ENCODE measurements around the gene CERCAM. TPM values are rescaled to one million over a fixed set of nuclear protein-coding genes. Genes with fewer than 3 reads are reported as not detected.
A peak's percentile ranks its signal among the peaks of the same experiment; 100 is the strongest.

CERCAM gene
- total and polyA plus RNA-seq, 2 of the 13 experiments (the other 11 are each of a cell fraction or from before 2014, with no cell fraction given): 9.0 to 17.1 TPM

DNA sequence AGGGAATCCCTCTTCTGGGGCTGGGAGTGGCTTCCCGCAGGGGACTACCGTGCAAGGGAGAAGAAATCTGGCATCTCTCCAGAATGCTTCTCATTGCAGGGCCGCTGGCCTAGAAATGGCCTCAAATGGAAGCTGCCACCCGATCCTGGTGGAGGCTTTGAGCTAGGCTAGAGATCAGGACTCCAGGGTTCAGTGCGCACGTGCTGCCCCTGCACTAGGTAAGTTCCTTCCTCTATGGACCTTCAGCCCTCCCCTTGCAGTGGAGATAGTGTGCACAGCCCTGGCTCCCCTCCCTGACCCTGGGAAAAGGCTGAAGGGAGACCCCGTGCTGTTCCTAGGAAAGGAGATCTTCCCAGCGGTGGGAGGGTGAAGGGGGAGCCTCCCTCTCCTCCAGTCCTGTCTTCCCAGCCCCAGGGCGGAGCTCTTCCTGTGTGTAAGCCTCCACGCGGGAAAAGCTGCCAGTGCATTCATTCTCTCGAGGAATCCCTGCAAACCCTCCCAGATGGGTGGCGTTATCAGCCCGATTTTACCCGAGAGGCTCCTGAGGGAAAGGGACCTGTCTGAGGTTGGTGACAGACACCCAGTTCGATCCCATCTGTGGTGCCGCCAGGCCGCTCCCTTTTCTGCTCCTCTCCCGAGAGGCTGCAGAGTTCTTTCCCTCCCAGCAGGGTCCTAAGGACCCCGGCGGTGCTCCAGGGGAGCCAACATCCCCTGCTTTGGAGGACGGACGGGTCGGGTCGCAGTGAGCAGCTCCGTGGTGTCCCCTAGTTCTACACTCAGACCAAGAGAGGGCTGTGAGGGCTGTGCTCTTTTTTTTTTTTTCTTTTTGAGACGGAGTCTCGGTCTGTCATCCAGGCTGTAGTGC, 1.4 kb upstream of the CERCAM start (continued):
- peak; percentile 47; the same call in 1 of the 2 replicates for TF ChIP-seq ZNF350 (CRISPR knock-in tag; IDR thresholded peaks at IDR 0.05; ENCODE audit: borderline replicate concordance, low read depth)
- TF ChIP-seq MIER3 (CRISPR knock-in tag; IDR thresholded peaks at IDR 0.05; ENCODE audit: borderline replicate concordance): no peak
- no peak for TF ChIP-seq ZNF460 (CRISPR knock-in tag; IDR thresholded peaks at IDR 0.05; ENCODE audit: borderline replicate concordance)
- TF ChIP-seq ZFP37 (CRISPR knock-in tag; IDR thresholded peaks at IDR 0.05; ENCODE audit: borderline replicate concordance): no peak
- TF ChIP-seq, protein P1, sequence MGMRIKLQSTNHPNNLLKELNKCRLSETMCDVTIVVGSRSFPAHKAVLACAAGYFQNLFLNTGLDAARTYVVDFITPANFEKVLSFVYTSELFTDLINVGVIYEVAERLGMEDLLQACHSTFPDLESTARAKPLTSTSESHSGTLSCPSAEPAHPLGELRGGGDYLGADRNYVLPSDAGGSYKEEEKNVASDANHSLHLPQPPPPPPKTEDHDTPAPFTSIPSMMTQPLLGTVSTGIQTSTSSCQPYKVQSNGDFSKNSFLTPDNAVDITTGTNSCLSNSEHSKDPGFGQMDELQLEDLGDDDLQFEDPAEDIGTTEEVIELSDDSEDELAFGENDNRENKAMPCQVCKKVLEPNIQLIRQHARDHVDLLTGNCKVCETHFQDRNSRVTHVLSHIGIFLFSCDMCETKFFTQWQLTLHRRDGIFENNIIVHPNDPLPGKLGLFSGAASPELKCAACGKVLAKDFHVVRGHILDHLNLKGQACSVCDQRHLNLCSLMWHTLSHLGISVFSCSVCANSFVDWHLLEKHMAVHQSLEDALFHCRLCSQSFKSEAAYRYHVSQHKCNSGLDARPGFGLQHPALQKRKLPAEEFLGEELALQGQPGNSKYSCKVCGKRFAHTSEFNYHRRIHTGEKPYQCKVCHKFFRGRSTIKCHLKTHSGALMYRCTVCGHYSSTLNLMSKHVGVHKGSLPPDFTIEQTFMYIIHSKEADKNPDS (CRISPR knock-in tag; IDR thresholded peaks at IDR 0.05): no peak
- TF ChIP-seq, protein P2, sequence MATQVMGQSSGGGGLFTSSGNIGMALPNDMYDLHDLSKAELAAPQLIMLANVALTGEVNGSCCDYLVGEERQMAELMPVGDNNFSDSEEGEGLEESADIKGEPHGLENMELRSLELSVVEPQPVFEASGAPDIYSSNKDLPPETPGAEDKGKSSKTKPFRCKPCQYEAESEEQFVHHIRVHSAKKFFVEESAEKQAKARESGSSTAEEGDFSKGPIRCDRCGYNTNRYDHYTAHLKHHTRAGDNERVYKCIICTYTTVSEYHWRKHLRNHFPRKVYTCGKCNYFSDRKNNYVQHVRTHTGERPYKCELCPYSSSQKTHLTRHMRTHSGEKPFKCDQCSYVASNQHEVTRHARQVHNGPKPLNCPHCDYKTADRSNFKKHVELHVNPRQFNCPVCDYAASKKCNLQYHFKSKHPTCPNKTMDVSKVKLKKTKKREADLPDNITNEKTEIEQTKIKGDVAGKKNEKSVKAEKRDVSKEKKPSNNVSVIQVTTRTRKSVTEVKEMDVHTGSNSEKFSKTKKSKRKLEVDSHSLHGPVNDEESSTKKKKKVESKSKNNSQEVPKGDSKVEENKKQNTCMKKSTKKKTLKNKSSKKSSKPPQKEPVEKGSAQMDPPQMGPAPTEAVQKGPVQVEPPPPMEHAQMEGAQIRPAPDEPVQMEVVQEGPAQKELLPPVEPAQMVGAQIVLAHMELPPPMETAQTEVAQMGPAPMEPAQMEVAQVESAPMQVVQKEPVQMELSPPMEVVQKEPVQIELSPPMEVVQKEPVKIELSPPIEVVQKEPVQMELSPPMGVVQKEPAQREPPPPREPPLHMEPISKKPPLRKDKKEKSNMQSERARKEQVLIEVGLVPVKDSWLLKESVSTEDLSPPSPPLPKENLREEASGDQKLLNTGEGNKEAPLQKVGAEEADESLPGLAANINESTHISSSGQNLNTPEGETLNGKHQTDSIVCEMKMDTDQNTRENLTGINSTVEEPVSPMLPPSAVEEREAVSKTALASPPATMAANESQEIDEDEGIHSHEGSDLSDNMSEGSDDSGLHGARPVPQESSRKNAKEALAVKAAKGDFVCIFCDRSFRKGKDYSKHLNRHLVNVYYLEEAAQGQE (IDR thresholded peaks at IDR 0.05; ENCODE audit: borderline replicate concordance in 1 of 2, low read depth in 1 of 2, low read length in 2 of 2): no peak
- no peak for TF ChIP-seq THYN1 (CRISPR knock-in tag; IDR thresholded peaks at IDR 0.05; ENCODE audit: borderline replicate concordance, low read depth)
- TF ChIP-seq ZBTB38 (CRISPR knock-in tag; IDR thresholded peaks at IDR 0.05): no peak
- no peak for TF ChIP-seq FOXM1 (CRISPR knock-in tag; IDR thresholded peaks at IDR 0.05)
- no peak for TF ChIP-seq HDAC1 (CRISPR knock-in tag; IDR thresholded peaks at IDR 0.05)
- no peak for TF ChIP-seq NFYB (CRISPR knock-in tag; IDR thresholded peaks at IDR 0.05)
- no peak for TF ChIP-seq ZNF136 (CRISPR knock-in tag; IDR thresholded peaks at IDR 0.05; ENCODE audit: low read depth)
- no peak for TF ChIP-seq TBL1XR1 (IDR thresholded peaks at IDR 0.05; ENCODE audit: borderline replicate concordance, low read length, partially characterized antibody)
- TF ChIP-seq, protein P3, sequence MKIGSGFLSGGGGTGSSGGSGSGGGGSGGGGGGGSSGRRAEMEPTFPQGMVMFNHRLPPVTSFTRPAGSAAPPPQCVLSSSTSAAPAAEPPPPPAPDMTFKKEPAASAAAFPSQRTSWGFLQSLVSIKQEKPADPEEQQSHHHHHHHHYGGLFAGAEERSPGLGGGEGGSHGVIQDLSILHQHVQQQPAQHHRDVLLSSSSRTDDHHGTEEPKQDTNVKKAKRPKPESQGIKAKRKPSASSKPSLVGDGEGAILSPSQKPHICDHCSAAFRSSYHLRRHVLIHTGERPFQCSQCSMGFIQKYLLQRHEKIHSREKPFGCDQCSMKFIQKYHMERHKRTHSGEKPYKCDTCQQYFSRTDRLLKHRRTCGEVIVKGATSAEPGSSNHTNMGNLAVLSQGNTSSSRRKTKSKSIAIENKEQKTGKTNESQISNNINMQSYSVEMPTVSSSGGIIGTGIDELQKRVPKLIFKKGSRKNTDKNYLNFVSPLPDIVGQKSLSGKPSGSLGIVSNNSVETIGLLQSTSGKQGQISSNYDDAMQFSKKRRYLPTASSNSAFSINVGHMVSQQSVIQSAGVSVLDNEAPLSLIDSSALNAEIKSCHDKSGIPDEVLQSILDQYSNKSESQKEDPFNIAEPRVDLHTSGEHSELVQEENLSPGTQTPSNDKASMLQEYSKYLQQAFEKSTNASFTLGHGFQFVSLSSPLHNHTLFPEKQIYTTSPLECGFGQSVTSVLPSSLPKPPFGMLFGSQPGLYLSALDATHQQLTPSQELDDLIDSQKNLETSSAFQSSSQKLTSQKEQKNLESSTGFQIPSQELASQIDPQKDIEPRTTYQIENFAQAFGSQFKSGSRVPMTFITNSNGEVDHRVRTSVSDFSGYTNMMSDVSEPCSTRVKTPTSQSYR (CRISPR knock-in tag; IDR thresholded peaks at IDR 0.05; ENCODE audit: borderline replicate concordance): no peak
- TF ChIP-seq PHB2 (IDR thresholded peaks at IDR 0.05; ENCODE audit: partially characterized antibody): no peak
- no peak for TF ChIP-seq SALL2 (CRISPR knock-in tag; IDR thresholded peaks at IDR 0.05)
- no peak for TF ChIP-seq ZNF530 (CRISPR knock-in tag; IDR thresholded peaks at IDR 0.05; ENCODE audit: low read depth)
- TF ChIP-seq HDAC2 (CRISPR knock-in tag; IDR thresholded peaks at IDR 0.05): no peak
- no peak for TF ChIP-seq MXD3 (CRISPR knock-in tag; IDR thresholded peaks at IDR 0.05)
- TF ChIP-seq MBNL3 (CRISPR knock-in tag; conservative IDR thresholded peaks at IDR 0.05): no peak
- TF ChIP-seq PAF1 (CRISPR knock-in tag; IDR thresholded peaks at IDR 0.05): no peak

Data from HepG2 (cell line).